Stimulated activated CD8-positive, alpha-beta memory T cell treated with anti-CD3 and anti-CD28 coated beads, Interleukin-12 subunit alpha, Interleukin-12 subunit beta, amount 100 ng/mL, for 24 hours (primary cell): ENCODE results near the gene STK38.
"Not testable (repeated sequence)": the region's sequence is repeated elsewhere in the genome, so short reads cannot be mapped to it uniquely, and the experiment has no call there.

Experiments
- DNase-seq: peaks from one replicate; pipeline ENCODE4 v3.0.0-alpha.2; 2020; ENCODE audit errors: extremely low read depth

The STK38 gene

DNA sequence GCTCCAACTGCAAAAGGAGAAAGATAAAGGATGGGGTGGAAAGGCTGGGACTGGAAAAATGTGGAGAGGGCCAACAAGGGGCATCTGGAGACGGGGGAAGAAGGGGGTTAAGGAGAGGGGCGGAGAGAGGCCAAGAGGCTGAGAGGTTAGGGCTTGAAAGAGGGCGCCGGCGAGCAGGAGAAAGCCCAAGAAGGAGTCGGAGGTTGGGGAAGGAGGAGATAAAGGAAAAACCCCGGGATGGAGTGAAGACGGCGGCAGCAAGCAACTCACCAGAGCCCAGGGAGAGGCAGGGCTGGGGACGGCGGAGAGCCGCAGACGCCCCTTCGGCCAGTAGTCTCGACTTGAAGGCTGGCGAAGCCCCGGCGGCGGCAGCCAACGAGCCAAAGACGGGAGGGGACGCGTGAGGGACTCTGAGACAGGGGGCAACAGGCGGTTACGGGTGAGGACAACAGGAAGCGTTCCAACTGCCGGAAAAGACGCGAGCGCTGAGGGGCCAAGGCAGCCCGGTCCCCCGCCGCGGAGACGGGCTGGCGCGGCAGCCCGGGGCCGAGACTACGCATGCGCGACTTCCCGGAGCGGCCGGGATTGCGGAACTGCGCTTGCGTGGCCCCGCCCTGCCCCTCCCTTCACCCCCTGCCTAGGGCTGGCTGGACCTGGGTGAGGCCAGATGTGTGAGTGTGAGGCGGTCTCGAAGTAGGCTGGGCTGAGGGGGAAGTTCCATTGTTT is at the start of gene STK38:
Gene STK38 (minus strand): TSS at position 560 of the 726 bp plus-strand sequence. CDS start 7,277 bp downstream, outside the sequence.
- peak; percentile 80 for DNase-seq

DNA sequence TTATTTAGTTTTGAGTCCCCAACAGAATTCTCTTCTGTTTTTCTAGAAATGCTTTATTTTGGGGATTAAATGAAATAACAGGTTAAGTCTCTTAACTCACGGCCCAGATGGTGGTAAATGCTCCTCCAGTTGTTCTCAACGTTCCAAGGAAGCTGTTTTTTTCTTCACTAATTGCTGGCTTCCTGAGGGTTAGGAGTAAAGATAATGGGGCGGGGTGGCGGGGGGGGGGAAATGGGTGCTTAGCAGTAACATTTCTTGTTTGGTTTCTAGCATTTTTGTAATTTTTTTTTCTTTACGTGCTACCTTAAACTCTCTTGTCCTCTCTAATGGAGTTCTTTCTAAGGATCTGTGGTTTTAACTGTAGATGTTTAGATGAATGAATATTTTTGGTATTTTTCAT is 49.1 kb upstream of the STK38 start:
- DNase-seq, result no peak

DNA sequence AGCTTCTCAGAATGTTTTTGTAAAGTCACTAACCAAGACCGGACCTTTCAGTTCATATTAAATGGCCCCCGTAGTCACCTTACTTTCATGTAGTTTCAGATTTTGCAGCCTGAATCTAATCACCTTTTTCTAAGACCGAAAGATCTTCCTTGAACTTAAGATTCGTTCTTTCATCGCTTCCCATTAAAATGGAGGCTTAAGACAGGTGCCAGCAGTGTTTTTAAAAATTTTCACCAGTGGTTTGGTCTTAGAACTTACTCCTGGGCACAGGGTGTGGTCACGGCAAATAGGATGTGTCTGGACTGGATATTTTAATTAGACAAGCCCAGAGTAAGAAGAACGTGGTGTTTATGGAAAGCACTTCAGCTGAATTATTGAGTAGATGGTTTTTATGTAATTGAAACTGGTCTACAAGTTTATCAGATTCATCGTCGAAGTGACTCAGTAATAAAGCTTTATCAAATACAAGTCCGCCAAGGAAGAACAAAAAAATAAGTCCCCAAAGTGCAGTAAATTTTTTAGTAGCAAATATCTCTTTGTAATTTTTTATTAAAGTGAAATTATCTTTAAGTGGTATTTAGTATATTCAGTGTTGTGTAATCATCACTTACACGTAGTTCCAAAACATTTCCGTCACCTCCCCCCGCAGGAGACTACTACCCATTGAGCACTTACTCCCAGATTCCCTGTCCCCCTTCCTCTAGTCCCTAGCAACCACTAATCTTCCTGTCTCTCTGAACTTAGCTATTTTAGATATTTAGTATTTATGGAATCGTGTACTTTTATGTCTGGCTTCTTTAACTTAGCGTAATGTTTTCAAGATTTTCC is 47.8 kb upstream of the STK38 start:
- no peak for DNase-seq

DNA sequence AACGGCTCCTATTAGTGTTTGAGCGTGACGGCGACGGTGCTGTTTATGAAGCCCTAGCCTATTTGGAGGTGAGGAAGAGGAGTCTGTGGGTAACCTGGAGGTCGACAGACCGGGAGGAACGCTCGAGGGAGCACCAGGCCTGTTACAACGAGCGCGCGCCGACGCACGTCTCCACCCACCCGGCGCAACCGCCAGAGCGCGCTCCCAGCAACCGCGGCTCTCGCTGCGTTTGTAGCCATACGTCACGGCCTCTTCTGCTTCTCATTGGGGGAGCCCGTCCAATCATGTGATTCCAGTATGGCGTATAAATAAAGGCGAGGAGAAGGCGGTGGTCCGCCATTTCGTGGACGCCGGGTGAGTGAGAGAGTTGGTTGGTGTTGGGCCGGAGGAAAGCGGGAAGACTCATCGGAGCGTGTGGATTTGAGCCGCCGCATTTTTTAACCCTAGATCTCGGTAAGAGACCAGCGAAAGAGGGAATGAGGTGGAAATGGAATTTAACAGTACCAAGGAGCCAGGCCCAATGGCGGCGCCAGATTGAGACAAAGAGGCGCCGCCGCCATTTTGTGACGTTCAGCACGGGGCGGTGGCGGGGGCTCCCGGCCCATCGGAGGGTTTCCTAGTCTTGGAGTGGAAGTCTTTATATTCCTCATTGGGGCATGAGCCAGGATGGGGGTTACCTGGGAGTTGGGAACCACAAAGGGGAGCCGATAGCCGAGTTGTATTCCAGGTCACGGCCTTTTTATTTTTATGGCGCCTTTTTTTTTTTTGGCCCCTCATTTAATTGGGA is 46.9 kb upstream of the STK38 start, which contains the start of gene SRSF3:
Gene SRSF3 (plus strand): TSS at position 334 of the 787 bp plus-strand sequence. CDS start 2,401 bp downstream, outside the sequence.
- peak; percentile 82 for DNase-seq

DNA sequence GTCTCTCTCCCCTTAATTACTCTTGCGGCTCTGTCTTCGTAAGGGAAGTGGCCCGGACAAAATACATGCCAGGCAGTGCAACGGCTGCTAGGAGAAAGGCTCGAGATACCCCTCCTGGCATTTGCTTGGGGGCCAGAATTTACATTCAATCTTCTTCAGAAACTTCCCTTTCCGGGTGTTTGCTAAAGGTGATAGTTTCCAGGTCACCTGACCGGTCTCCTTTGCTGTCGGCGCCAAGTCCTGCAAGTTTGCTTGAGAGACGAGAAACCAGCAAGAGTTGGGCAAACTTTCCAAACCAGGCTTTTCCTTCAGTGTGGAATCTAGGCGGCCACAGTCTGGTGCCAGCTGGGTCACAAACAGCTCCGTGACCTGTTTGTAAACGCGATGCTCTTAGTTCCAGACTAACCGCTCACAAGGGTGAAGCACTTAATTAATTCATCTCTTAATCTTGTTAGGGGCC is 46.3 kb upstream of the STK38 start:
- DNase-seq, result no peak

DNA sequence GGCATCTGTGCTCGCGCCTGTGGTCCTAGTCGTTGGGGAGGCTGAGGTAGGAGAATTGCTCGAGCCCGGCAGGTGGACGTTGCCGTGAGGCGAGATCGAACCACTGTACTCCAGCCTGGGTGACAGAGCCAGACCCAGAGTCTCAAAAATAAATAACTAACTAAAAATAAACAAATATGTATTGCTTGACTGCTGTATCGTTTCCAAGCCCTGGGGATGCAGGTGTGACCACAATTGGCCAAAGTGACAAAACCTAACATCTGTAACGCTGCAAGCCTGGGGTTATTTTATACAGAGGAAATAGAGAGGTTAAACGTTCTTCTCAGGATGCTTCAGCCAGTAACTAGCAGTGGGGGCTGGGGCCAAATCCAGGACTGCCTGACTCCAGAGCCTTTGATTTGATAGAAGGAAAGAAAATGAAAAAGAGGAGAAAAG is 45.0 kb upstream of the STK38 start:
- no peak for DNase-seq

DNA sequence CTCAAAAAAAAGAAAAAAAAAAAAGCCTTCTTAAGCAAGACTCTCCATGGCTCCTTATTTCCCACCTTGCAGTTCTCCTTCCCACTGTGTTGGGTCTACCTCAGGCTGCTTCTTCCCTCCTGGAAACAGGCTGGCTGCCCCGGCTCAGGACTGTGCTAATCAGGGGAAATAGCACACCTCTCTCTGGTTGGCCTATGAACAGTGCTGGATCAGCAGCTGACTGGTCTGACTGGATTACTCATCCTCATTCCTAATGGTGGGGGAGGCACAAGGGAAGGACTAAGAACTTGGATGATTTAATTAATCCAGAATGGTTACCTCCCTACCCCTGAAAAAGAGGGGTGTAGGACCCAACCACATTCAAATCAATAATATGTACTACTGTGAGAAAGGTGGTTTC is 43.0 kb upstream of the STK38 start:
- no peak for DNase-seq

DNA sequence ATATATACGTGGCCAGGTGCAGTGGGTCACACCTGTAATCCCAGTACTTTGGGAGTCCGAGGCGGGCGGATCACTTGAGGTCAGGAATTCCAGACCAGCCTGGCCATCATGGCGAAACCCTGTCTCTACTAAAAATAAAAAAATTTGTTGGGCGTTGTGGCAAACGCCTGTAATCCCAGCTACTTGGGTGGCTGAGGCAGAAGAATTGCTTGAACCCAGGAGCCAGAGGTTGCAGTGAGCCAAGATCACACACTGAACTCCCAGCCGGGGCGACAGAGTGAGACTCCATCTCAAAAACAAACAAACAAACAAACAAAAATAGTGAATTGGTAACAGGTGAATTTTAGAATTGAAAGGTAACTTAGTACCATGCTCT is 41.7 kb upstream of the STK38 start:
- not testable (repeated sequence) for DNase-seq

DNA sequence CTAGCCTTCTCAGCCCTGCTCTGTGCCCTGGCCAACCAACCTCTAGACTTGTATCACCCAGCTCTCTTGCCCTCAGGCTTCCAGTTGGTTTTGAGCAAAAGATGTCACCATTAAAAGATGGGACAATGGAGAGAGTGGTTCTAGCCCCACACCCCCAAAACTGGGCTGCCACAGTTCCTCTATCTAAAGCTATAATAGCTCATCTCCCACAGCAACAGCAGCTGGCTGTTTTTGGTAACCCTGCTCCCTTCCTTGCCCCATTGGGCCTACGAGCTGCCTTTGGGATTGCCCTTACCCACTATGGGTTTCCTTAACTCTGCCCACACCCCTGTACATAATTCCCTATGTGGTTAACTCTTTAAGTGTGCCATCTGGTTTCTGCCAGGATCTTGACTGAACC is 39.3 kb upstream of the STK38 start:
- DNase-seq, result no peak

DNA sequence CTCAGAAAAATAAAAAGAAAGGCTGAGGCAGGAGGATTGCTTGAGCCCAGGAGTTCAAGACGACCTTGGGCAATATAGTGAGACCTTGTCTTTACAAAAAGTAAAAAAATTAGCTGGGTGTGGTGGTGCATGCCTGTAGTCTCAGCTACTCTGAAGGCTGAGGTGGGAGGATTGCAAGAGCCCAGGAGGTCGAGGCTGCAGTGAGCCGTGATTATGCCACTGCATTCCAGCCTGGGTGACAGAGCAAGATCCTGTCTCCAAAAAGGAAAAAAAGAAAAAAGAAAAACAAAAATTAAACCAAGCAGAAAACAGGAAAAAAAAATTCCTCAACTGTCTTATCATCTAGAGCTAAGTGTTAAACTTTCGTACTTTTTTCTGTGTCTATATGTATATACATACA is 34.4 kb upstream of the STK38 start:
- no peak for DNase-seq

DNA sequence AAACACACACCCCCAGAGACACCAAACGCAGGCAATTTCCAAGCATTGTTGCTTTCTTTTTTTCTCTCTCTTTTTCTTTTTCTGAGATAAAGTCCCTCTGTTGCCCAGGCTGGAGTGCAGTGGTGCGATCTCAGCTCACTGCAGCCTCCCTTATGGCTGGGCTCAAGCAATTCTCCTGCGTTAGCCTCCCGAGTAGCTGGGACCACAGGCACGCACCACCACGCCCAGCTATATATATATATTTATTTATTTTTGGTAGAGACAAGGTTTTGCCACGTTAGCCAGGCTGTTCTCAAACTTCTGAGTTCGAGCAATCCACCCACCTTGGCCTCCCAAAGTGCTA is 32.9 kb upstream of the STK38 start:
- no peak for DNase-seq

DNA sequence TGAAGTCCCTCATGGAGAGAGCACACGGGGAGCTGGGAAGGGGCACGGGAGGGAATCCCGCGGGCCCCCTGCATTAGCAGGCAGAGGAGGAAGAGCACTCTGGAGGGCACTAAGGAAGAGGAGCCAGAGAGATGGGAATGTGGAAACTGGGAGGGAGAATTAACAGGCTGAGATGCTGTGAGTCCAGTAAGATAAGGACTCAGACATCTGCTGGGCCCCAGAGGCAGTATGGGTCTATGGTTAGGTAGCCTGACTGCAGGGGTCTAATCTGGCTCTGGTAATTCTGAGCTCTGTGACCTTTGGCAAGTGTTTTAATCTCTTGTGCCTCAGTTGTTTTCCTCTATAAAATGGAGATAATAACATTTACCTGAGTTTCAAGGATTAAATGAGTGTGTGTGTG is 31.2 kb upstream of the STK38 start:
- DNase-seq, result no peak

DNA sequence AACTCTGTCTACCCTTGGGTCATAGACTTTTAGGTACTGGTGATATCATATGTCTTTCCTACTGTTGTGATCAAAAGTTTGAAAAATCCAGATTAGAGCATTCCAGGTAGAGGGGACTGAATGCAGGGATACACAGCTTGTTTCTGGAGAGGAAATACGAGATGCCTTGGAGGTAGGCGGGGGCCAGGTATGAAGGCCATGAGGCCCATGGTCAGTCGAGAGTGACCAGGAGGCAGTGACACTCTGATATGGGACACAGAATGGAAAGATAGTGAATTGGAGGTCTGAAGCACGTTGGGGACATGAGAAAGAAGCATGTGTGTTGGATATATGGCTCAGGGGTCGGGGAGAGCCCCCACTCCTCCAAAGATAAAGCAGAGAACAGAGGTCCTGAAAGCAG is 30.8 kb upstream of the STK38 start:
- DNase-seq, result no peak

DNA sequence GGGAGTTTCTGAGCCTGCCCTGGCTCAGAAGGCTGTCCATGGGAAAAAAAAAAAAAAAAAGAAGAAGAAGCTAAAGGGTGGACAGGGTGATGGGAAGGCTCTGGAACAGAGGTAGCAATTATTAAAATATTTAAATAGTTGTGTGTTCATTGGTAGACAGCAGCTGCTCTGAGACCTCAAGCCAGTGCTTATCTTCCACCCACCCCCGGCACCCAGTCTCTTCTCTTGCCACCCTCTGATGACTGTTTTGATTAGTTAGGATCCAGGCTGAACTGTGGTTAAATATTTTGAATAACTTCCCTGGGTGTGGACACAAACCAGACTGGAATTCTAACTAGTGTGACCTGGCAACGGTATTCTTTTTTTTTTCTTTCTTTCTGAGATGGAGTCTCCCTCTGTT is 30.0 kb upstream of the STK38 start:
- DNase-seq, result no peak

DNA sequence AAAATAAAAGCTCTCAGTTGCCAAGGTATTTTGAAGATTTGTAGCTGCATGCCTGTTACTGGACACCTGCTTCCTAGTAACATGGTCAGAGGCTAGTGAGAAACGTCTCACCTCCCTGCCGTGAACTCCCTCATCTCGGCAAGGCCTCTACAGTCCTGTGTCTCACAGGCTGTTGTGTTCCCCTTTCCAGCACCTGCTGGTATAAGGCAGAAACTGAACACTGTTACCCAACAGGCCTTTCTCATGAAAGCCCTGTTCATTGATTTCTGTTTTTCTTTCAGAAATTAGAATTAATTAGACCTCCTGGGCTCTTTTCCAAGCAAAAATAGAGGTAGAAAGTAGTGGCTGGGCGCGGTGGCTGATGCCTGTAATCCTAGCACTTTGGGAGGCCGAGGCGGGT is 29.3 kb upstream of the STK38 start:
- no peak for DNase-seq

DNA sequence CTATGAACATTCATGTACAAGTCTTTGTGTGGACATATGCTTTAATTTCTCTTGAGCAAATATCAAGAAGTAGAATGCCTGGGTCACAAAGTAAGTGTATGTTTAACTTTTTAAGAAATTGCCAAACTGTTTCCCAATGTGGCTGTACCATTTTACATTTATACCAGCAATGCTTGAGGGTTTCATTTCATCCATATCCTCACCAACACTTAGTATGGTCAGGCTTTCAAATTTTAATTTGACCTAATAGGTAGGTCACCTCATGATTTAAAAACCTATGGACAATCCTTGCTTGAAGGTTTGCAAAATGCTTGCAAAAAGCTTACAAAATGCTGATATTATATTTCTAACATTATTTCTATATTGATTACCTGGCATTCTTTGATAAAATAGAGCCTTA is 27.4 kb upstream of the STK38 start:
- DNase-seq, result no peak

DNA sequence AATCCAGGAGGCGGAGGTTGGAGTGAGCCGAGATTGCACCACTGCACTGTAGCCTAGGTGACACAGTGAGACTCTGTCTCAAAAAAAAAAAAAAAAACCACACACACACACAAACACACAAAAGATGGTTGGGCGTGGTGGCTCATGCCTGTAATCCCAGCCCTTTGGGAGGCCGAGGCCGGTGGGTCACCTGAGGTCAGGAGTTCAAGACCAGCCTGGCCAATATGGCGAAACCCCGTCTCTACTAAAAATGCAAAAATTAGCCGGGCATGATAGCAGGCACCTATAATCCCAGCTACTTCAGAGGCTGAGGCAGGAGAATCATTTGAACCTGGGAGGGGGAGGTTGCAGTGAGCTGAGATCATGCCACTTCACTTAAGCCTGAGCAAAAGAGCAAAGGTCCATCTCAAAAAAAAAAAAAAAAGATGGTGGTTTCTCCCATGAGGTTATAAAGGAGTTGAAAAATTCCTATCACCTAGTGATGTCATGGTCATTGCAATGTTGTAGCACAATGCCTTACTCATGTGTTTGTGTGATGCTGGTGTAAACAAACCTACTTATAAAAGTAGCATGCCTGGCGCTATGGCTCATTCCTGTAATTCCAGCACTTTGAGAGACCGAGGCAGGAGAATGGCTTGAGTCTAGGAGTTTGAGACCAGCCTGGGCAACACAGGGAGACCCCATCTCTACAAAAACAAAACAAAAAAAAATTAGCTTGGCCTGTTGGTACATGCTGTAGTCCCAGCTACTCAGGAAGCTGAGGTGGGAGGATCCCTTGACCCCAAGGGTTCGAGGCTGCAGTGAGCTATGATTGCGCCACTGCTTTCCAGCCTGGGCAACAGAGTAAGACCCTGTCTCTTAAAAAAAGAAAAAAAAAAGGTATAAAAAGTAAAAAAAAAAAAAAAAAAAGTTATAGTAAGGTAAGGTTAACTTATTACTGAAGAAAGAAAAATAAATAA is 25.4 kb upstream of the STK38 start:
- not testable (repeated sequence) for DNase-seq

DNA sequence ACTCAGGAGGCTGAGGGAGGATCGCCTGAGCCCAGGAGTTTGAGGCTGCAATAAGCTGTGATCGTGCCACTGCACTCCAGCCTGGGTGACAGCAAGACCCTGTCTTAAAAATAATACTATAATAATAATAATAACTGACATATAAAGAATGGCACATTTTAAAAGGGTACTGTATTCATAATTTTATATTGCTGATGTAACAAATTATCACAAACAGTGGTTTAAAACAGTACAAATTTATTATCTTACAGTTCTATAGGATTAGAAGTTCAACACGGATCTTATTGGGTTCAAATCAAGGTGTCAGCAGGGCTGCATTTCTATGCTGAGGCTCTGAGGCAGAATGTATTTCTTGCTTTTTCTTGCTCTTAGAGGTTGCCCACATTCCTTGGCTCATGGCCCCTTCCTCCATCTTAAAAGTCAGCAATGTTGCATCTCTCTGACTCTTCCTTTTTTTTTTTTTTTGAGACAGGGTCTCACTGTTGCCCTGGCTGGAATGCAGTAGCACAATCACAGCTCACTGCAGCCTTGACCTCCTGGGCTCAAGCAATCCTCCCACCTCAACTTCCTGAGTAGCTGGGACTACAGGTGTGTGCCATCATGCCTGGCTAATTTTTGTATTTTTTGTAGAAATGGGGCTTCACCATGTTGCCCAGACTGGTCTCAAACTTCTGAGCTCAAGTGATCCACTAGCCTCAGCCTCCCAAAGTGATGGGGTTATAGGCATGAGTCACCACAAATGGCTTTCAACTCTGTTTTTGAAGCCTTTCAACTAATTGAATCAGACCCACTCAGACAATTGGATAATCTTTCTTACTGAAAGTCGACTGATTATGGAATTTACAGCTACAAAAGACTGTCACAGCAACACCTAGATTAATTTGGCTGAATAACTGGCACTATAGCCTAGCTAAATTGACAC is 24.1 kb upstream of the STK38 start:
- no peak for DNase-seq

DNA sequence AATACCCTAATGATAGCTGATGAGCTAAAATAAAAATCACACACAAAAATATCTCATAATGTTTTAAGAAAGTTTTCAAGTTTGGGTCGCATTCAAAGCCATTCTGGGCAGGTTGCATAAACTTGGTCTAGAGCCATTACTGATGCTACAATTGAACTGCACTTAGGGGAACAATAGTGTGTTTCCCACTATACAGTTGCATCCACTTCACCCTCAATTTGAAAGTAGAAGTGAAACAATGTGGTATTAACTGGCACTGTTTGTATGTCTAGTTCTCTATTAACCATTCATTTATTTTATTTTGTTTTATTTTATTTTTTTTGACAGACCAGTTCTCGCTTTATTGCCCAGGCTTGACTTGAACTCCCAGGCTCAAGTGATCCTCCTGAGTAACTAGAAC is 23.0 kb upstream of the STK38 start:
- no peak for DNase-seq

DNA sequence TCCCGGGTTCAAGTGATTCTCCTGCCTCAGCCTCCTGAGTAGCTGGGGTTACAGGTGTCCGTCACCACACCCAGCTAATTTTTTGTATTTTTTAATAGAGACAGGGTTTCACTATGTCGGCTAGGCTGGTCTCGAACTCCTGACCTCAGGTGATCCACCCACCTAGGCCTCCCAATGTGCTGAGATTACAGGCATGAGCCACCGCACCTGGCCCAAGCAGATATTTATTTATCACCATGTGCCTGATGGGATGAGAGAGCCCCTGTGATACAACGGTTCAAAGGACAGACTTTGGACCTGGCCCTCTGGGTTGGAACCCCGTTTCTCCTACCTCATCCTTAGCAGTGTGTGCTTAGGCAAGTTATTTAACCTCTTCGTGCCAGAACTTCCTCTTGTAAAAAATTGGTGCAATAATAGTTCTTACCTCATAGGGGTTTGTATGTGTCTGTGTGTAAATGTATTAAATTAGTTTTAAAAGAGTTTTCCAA is 19.2 kb upstream of the STK38 start:
- DNase-seq, result no peak
